A673 (cell line): ENCODE measurements around the gene ATP11C.

Experiments
- EZH2 ChIP-seq: fragments of 200-600 bp; sonication (generic); IDR thresholded peaks from 2 replicates; pipeline ENCODE4 v1.6.1; 2017; ENCODE audit warnings: borderline replicate concordance, low read depth, mild to moderate bottlenecking, mixed read lengths, antibody characterized with exemption, low read length; ENCODE audit not compliant: poor library complexity, severe bottlenecking
- TF ChIP-seq, protein P1 (sequence below): fragments of 300-800, 200-600 bp; sonication (generic); conservative IDR thresholded peaks from 2 replicates; pipeline ENCODE4 v1.5.1; 2017; ENCODE audit warnings: low read depth, mild to moderate bottlenecking, antibody characterized with exemption, low read length, moderate library complexity, mixed read lengths

DNA sequence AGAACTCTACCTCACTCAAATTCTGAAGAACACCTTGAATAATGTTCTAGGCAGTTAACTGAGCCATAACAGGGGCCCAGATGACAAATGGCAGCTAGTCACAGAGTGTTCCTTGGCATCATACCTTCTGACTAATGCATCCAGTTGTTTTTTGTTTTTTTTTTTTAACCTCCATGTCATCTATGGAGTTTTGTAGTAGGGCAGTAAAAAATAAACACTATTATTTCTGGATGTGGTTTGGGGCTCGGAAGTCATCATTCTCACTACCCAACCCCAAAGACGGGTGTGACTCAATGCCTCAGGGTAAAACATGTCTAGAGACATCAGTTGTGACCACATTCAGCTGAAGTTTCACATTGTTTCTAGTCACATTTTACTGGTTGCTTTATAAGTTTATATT lies 193.7 kb downstream of the ATP11C start:
- TF ChIP-seq, protein P1, sequence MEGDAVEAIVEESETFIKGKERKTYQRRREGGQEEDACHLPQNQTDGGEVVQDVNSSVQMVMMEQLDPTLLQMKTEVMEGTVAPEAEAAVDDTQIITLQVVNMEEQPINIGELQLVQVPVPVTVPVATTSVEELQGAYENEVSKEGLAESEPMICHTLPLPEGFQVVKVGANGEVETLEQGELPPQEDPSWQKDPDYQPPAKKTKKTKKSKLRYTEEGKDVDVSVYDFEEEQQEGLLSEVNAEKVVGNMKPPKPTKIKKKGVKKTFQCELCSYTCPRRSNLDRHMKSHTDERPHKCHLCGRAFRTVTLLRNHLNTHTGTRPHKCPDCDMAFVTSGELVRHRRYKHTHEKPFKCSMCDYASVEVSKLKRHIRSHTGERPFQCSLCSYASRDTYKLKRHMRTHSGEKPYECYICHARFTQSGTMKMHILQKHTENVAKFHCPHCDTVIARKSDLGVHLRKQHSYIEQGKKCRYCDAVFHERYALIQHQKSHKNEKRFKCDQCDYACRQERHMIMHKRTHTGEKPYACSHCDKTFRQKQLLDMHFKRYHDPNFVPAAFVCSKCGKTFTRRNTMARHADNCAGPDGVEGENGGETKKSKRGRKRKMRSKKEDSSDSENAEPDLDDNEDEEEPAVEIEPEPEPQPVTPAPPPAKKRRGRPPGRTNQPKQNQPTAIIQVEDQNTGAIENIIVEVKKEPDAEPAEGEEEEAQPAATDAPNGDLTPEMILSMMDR = no peak
- no peak for TF ChIP-seq EZH2
